Endothelial cell of umbilical vein (primary cell): ENCODE measurements around the gene GET4. TPM values are rescaled to one million over a fixed set of nuclear protein-coding genes. Genes with fewer than 3 reads are reported as not detected.

Experiments used
- BruUV-seq: library from RNA; stranded (reverse); fragments of 400-500 nt; replicated peaks from 2 replicates; lab custom pipeline; 2021; lab: Mats Ljungman, UMichigan
- CTCF ChIA-PET: fragments of 300-600, 350-600 bp; sonication (Branson Sonifier 250); formaldehyde crosslinking; loops from one replicate; lab custom pipeline; 2021; ENCODE audit warnings: antibody characterized with exemption, inconsistent platforms; lab: Charles Lee
- POLR2A ChIA-PET: fragments of 300-600, 350-600 bp; sonication (Branson Sonifier 250); formaldehyde crosslinking; loops from one replicate; lab custom pipeline; 2021; ENCODE audit warnings: antibody characterized with exemption, inconsistent platforms; lab: Charles Lee
- DNase-seq: peaks from one replicate; pipeline ENCODE4 v3.0.0-alpha.2; 2011; ENCODE audit warnings: low read depth, low spot score
- FAIRE-seq: peaks from 2 replicates; lab custom pipeline; 2011; peaks lifted over from hg19 to GRCh38; lab: Jason Lieb, UNC
- H2AFZ ChIP-seq: 2 replicates; pipeline ENCODE4 v1.6.0; 2012; ENCODE audit warnings: low read depth, low read length, control low read depth, inconsistent platforms
- H3K27ac ChIP-seq: 2 replicates; pipeline ENCODE4 v1.5.1; 2011; ENCODE audit warnings: low read depth, mild to moderate bottlenecking, control low read depth, low read length, moderate library complexity; ENCODE audit not compliant: insufficient read depth
- H3K27me3 ChIP-seq, 2 experiments: 2 replicates each; pipeline versions ENCODE4 v1.6.0 to v1.6.1; 2011; ENCODE audit warnings: low read length in 2 of 2, mixed read lengths in 1 of 2; ENCODE audit not compliant: control insufficient read depth in 2 of 2, insufficient read depth in 2 of 2
- H3K36me3 ChIP-seq, 2 experiments: 2 replicates in 1 of 2; 3 replicates in 1 of 2; pipeline ENCODE4 v1.5.1; 2011; ENCODE audit warnings: low read length in 2 of 2, mild to moderate bottlenecking in 1 of 2, moderate library complexity in 1 of 2; ENCODE audit not compliant: control insufficient read depth in 2 of 2, insufficient read depth in 2 of 2; ENCODE audit errors: extremely low read depth in 1 of 2
- H3K4me1 ChIP-seq: 3 replicates; pipeline ENCODE4 v1.5.1; 2011; ENCODE audit warnings: mild to moderate bottlenecking, low read length; ENCODE audit not compliant: control insufficient read depth, insufficient read depth; ENCODE audit errors: extremely low read depth
- H3K4me2 ChIP-seq: 2 replicates; pipeline ENCODE4 v1.6.1; 2011; ENCODE audit warnings: low read length, control low read depth, mixed read lengths; ENCODE audit not compliant: insufficient read depth
- H3K4me3 ChIP-seq, 3 experiments: fragments of 200-600 bp in 1 of 3; sonication (generic), shearing (Covaris generic) in 1 of 3; replicated peaks in 1 of 3; 2 replicates each; pipeline ENCODE4 v1.5.1; 2011 to 2016; ENCODE audit warnings: control low read depth in 3 of 3, low read length in 3 of 3, mild to moderate bottlenecking in 2 of 3, inconsistent platforms in 1 of 3, low read depth in 1 of 3, moderate library complexity in 1 of 3; ENCODE audit not compliant: insufficient read depth in 1 of 3
- H3K79me2 ChIP-seq: 2 replicates; pipeline ENCODE4 v1.6.0; 2012; ENCODE audit warnings: low read length, inconsistent platforms; ENCODE audit not compliant: control insufficient read depth, insufficient read depth
- H3K9ac ChIP-seq: replicated peaks from 2 replicates; pipeline ENCODE3; 2011; ENCODE audit warnings: low read length, control low read depth; ENCODE audit not compliant: insufficient read depth; ENCODE audit errors: extremely low read depth
- H3K9me1 ChIP-seq: replicated peaks from 3 replicates; pipeline ENCODE4 v1.6.0; 2011; ENCODE audit warnings: mild to moderate bottlenecking, low read length; ENCODE audit not compliant: control insufficient read depth, insufficient read depth; ENCODE audit errors: extremely low read depth
- H3K9me3 ChIP-seq: replicated peaks from 2 replicates; pipeline ENCODE4 v1.5.1; 2012; ENCODE audit warnings: low read length, inconsistent platforms; ENCODE audit not compliant: control insufficient read depth, insufficient read depth
- H4K20me1 ChIP-seq: replicated peaks from 2 replicates; pipeline ENCODE3; 2011; ENCODE audit warnings: mild to moderate bottlenecking, low read length; ENCODE audit not compliant: control insufficient read depth, insufficient read depth; ENCODE audit errors: extremely low read depth
- CTCF ChIP-seq, 2 donors: IDR thresholded peaks; 1 replicate in 1 of 2; 2 replicates in 1 of 2; pipeline ENCODE4 v1.5.1; 2011; ENCODE audit warnings: low read length in 2 of 2, mild to moderate bottlenecking in 2 of 2, moderate library complexity in 2 of 2, control low read depth in 1 of 2, inconsistent platforms in 1 of 2, low read depth in 1 of 2; ENCODE audit not compliant: insufficient read depth in 1 of 2; ENCODE audit errors: extremely low read depth in 1 of 2
- EZH2 ChIP-seq: IDR thresholded peaks from 2 replicates; pipeline ENCODE4 v1.6.1; 2012; ENCODE audit warnings: borderline replicate concordance, low read depth, mild to moderate bottlenecking, moderate library complexity, low read length, inconsistent platforms; ENCODE audit not compliant: severe bottlenecking
- FOS ChIP-seq: IDR thresholded peaks from 2 replicates; pipeline ENCODE4 v1.6.1; 2011; ENCODE audit warnings: mild to moderate bottlenecking, low read length, moderate library complexity, borderline replicate concordance; ENCODE audit not compliant: insufficient read depth
- GATA2 ChIP-seq: IDR thresholded peaks from 2 replicates; pipeline ENCODE4 v1.7.0; 2011; ENCODE audit warnings: low read depth, mild to moderate bottlenecking, moderate library complexity, mixed read lengths, low read length; ENCODE audit not compliant: insufficient read length, insufficient read depth
- JUN ChIP-seq: IDR thresholded peaks from 2 replicates; pipeline ENCODE4 v1.6.1; 2011; ENCODE audit warnings: borderline replicate concordance, low read depth; ENCODE audit not compliant: insufficient read length, insufficient read depth
- MYC ChIP-seq: IDR thresholded peaks from one replicate; pipeline ENCODE4 v1.6.1; 2011; ENCODE audit warnings: mild to moderate bottlenecking, low read depth, low read length
- POLR2A ChIP-seq: IDR thresholded peaks from 2 replicates; pipeline ENCODE4 v1.6.1; 2012; ENCODE audit warnings: low read depth, mild to moderate bottlenecking, control low read depth, low read length
- POLR2AphosphoS5 ChIP-seq: IDR thresholded peaks from 2 replicates; pipeline ENCODE4 v1.6.1; 2012; ENCODE audit warnings: low read depth, mild to moderate bottlenecking, control low read depth, low read length, moderate library complexity; ENCODE audit not compliant: insufficient read depth
- dilution Hi-C: fragments of 300-500 bp; cut with MboI; formaldehyde crosslinking; loops from one replicate; pipeline ENCODE4 v1.15.0; 2019; ENCODE audit warnings: low sequenced_read_pairs; ENCODE audit not compliant: extremely low pct_ligation_motif_present
- intact Hi-C: fragments of 100-400 bp; cut with micrococcal nuclease; formaldehyde crosslinking; loops from one replicate; pipeline ENCODE4 v1.10.0; 2022
- polyA plus RNA-seq, 4 experiments: library from polyadenylated mRNA; depleted of rRNA in 3 of 4; stranded (reverse) in 3 of 4; unstranded in 1 of 4; fragments of >200 nt; gene quantifications; 2 replicates each; pipeline versions ENCODE4 v1.2.1 to v1.2.3, GENCODE V29; 2011 to 2012; ENCODE audit warnings: missing spikeins in 1 of 4
- total RNA-seq: library from RNA; stranded (reverse); gene quantifications from 2 replicates; pipeline ENCODE4 v1.2.3, GENCODE V29; 2021
- TF ChIP-seq, protein P1 (sequence below): IDR thresholded peaks from 2 replicates; pipeline ENCODE4 v1.6.1; 2011; ENCODE audit not compliant: insufficient read depth, insufficient read length

The GET4 gene
- total and polyA plus RNA-seq, 2 donors (not counting 3 experiments of a cell fraction or from before 2014, with no cell fraction given), result 48.4 to 58.1 TPM

DNA sequence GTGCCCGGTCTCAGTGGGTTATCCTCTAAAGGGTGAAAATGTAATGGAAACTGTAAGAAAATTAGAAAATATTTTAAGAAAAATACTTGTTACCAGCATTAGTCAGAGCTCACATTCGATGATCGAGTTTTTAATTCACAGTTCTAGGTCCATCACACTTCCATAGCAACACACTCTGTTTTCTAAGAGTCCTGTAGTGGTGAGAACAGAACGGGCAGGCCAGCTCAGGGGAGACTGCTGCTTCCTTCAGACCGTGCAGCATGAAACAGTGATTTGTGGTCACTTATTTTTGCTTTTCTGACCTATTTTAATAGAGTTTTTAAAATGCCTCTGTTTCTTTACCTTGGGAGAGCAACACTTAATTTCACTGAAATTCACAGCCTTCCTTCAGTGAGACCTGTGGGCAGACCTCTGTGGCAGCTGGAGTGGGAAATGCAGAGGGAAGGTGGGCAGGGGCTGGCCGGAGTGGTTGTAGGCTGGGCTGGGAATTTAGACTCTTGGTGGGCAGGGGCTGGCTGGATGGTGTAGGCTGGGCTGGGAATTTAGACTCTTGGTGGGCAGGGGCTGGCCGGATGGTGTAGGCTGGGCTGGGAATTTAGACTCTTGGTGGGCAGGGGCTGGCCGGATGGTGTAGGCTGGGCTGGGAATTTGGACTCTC, 42.6 kb upstream of the GET4 start:
- dilution Hi-C loops (no loop called here), intact Hi-C loops (no loop called here)
- ChIA-PET CTCF (interaction anchor here (1.0 to 2.2 kb wide), 4 partner anchors 13 to 40 kb away, joined by 3 to 13 read pairs (median 4); no protein-coding TSS in a partner anchor), POLR2A (no interaction called here)
- Histone ChIP-seq H3K27me3 (no peaks in the 10 kb centered on the region), H3K9me1 (no peaks in the 10 kb centered on the region), H3K27ac (peak overlapping the region; percentile 25), H2AFZ (no peak overlapping the region), H3K9me3 (no peaks in the 10 kb centered on the region), H3K79me2 (peaks cover 48% of the 10 kb centered on the region), H3K4me1 (peaks cover 22% of the 10 kb centered on the region), H3K36me3 (peaks cover 0 to 1% of the 10 kb centered on the region in 2 experiments), H3K4me3 (no peak overlapping the region), H3K9ac (no peak overlapping the region), H4K20me1 (no peaks in the 10 kb centered on the region), H3K4me2 (no peak overlapping the region)
- DNase-seq (no peak), FAIRE-seq (no peak)
- BruUV-seq, result no TSS peak
- TF ChIP-seq EZH2 (no peak), JUN (no peak), POLR2A (no peak), GATA2 (no peak), FOS (no peak), CTCF (IDR thresholded peaks at IDR 0.05; ENCODE audit: extremely low read depth in 1 of 2, insufficient read depth in 1 of 2, low read depth in 1 of 2, low read length in 2 of 2) (no peak), MYC (no peak), POLR2AphosphoS5 (no peak)
- TF ChIP-seq, protein P1, sequence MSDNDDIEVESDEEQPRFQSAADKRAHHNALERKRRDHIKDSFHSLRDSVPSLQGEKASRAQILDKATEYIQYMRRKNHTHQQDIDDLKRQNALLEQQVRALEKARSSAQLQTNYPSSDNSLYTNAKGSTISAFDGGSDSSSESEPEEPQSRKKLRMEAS, result no peak
